ENCODE measurements around the gene C10orf120. TPM values are rescaled to one million over a fixed set of nuclear protein-coding genes. Genes with fewer than 3 reads are reported as not detected.

The C10orf120 gene
- total and polyA plus RNA-seq, 2 donors (not counting 1 experiment from before 2014, with no cell fraction given) = not detected

- Histone ChIP-seq H3K27me3 (replicated peaks in 1 of 4; ENCODE audit: control extremely low read depth in 1 of 4, control insufficient read depth in 3 of 4, insufficient read depth in 4 of 4, low read length in 3 of 4) (no peaks in the 10 kb centered on the region), H4K20me1 (ENCODE audit: control insufficient read depth, insufficient read depth, low read length, poor library complexity, severe bottlenecking) (no peaks in the 10 kb centered on the region), H3K4me1 (ENCODE audit: control insufficient read depth in 2 of 2, insufficient read depth in 2 of 2, low read length in 2 of 2) (no peaks in the 10 kb centered on the region), H2AFZ (ENCODE audit: insufficient read depth, low read depth, low read length, poor library complexity, severe bottlenecking) (no peak overlapping the region), H3K9ac (ENCODE audit: low read length) (no peak overlapping the region), H3K9me3 (ENCODE audit: control extremely low read depth in 1 of 3, control insufficient read depth in 2 of 3, insufficient read depth in 1 of 3, low read length in 2 of 3) (peaks cover 0 to 6% (median 0%) of the 10 kb centered on the region in 3 donors), H3K79me2 (ENCODE audit: control insufficient read depth, insufficient read depth, low read length) (no peaks in the 10 kb centered on the region), H3K36me3 (replicated peaks in 1 of 2; ENCODE audit: control extremely low read depth in 1 of 2, control insufficient read depth in 1 of 2, extremely low read depth in 1 of 2, insufficient read depth in 2 of 2, low read length in 1 of 2) (no peaks in the 10 kb centered on the region), H3K4me3 (ENCODE audit: control extremely low read depth in 1 of 5, extremely low read depth in 1 of 5, insufficient read depth in 1 of 5, low read depth in 2 of 5, low read length in 4 of 5) (no peak overlapping the region), H3K4me2 (replicated peaks; ENCODE audit: low read depth, low read length, poor library complexity, severe bottlenecking) (no peak overlapping the region), H3K27ac (ENCODE audit: low read length in 2 of 2) (no peak overlapping the region)
- no peaks in the 10 kb centered on the region for H3K4me1 Mint-ChIP-seq
- no peak overlapping the region for H3K4me3 Mint-ChIP-seq
- H3K9me3 Mint-ChIP-seq (ENCODE audit: insufficient read depth) = no peaks in the 10 kb centered on the region
- ChIA-PET CTCF (no interaction called here), POLR2A (no interaction called here)
- intact Hi-C loops (cut with micrococcal nuclease) = no loop called here
- ATAC-seq (ENCODE audit: low read depth) (no peak), DNase-seq (no peak)
- peaks cover 22% of the 10 kb centered on the region for H3K27me3 Mint-ChIP-seq
- no peak overlapping the region for H3K27ac Mint-ChIP-seq
- TF ChIP-seq CTCF (IDR thresholded peaks at IDR 0.05) = no peak
- TF ChIP-seq EZH2 (IDR thresholded peaks at IDR 0.05; ENCODE audit: borderline replicate concordance, insufficient read depth, low read depth, low read length, poor library complexity, severe bottlenecking) = no peak
- 91% methylated on average over 3 of the region's 6 CpGs for WGBS (ENCODE audit: insufficient coverage)
These were observed 40.5 kb downstream of the C10orf120 start for GRCh38 chr10:122659126-122659525.

GRCh38 chr10:122658356-122659049 is 41.1 kb downstream of the C10orf120 start:
- H3K27ac Mint-ChIP-seq = no peak overlapping the region
- no peaks in the 10 kb centered on the region for H3K9me3 Mint-ChIP-seq (ENCODE audit: insufficient read depth)
- DNase-seq (no peak), ATAC-seq (ENCODE audit: low read depth) (no peak)
- H3K27me3 ChIP-seq (replicated peaks in 1 of 4; ENCODE audit: control extremely low read depth in 1 of 4, control insufficient read depth in 3 of 4, insufficient read depth in 4 of 4, low read length in 3 of 4) = no peaks in the 10 kb centered on the region
- H3K4me3 Mint-ChIP-seq = no peak overlapping the region
- POLR2A ChIA-PET = no interaction called here
- H3K36me3 ChIP-seq (replicated peaks in 1 of 2; ENCODE audit: control extremely low read depth in 1 of 2, control insufficient read depth in 1 of 2, extremely low read depth in 1 of 2, insufficient read depth in 2 of 2, low read length in 1 of 2) = no peaks in the 10 kb centered on the region
- CTCF ChIA-PET = no interaction called here
- no peak overlapping the region for H2AFZ ChIP-seq (ENCODE audit: insufficient read depth, low read depth, low read length, poor library complexity, severe bottlenecking)
- intact Hi-C loops (cut with micrococcal nuclease) = no loop called here
- H3K4me2 ChIP-seq (replicated peaks; ENCODE audit: low read depth, low read length, poor library complexity, severe bottlenecking) = no peak overlapping the region
- peaks cover 23% of the 10 kb centered on the region for H3K27me3 Mint-ChIP-seq
- no peak for TF ChIP-seq CTCF (IDR thresholded peaks at IDR 0.05)
- TF ChIP-seq EZH2 (IDR thresholded peaks at IDR 0.05; ENCODE audit: borderline replicate concordance, insufficient read depth, low read depth, low read length, poor library complexity, severe bottlenecking) = no peak
- H3K4me3 ChIP-seq (ENCODE audit: control extremely low read depth in 1 of 5, extremely low read depth in 1 of 5, insufficient read depth in 1 of 5, low read depth in 2 of 5, low read length in 4 of 5) = no peak overlapping the region
- no peak overlapping the region for H3K27ac ChIP-seq (ENCODE audit: low read length in 2 of 2)
- no peaks in the 10 kb centered on the region for H4K20me1 ChIP-seq (ENCODE audit: control insufficient read depth, insufficient read depth, low read length, poor library complexity, severe bottlenecking)
- WGBS (ENCODE audit: insufficient coverage) = 93% methylated on average over 7 of the region's 8 CpGs
- no peak overlapping the region for H3K9ac ChIP-seq (ENCODE audit: low read length)
- H3K4me1 ChIP-seq (ENCODE audit: control insufficient read depth in 2 of 2, insufficient read depth in 2 of 2, low read length in 2 of 2) = no peaks in the 10 kb centered on the region
- no peaks in the 10 kb centered on the region for H3K79me2 ChIP-seq (ENCODE audit: control insufficient read depth, insufficient read depth, low read length)
- peaks cover 0 to 6% (median 0%) of the 10 kb centered on the region in 3 donors for H3K9me3 ChIP-seq (ENCODE audit: control extremely low read depth in 1 of 3, control insufficient read depth in 2 of 3, insufficient read depth in 1 of 3, low read length in 2 of 3)
- no peaks in the 10 kb centered on the region for H3K4me1 Mint-ChIP-seq
